ENCODE data around the gene CMTR1.

The CMTR1 gene

DNA sequence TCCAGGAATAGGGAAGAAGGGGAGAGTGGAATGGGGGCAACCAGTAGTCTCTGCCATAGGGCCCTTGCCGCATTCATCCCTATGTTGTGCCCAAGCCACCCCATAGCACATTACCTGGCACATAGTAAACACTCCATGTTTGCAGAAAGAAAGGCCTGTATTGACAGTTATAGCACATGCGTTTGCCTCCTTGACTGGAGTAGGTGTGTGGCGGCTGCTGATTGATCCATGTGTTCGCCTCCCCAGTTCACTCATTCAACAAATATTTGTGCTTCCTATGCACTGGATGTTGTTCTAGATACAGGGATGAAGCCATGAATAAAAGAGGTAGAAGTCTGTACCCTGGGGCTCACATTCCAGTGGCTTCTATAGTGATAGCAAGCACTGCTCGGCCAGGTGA, 86.4 kb downstream of the CMTR1 start:
- Histone ChIP-seq H3K27me3 (ENCODE audit: control insufficient read depth, insufficient read depth, low read length, poor library complexity, severe bottlenecking) (no peaks in the 10 kb centered on the region), H3K36me3 (ENCODE audit: control insufficient read depth, insufficient read depth, low read length) (no peaks in the 10 kb centered on the region), H3K4me3 (ENCODE audit: insufficient read depth, low read depth, low read length) (no peak overlapping the region), H3K4me1 (ENCODE audit: control insufficient read depth, insufficient read depth, low read length) (peaks cover 24% of the 10 kb centered on the region), H3K27ac (ENCODE audit: insufficient read depth, low read depth, low read length, poor library complexity, severe bottlenecking) (no peak overlapping the region), H3K9me3 (ENCODE audit: control insufficient read depth, low read length) (no peaks in the 10 kb centered on the region)
- 93 to 94% methylated on average over 5 of the region's 5 CpGs for WGBS, 2 experiments

- H3K4me1 ChIP-seq (ENCODE audit: control insufficient read depth, insufficient read depth, low read length) = peaks cover 9% of the 10 kb centered on the region
- WGBS, 2 experiments = 91 to 93% methylated on average over 6 of the region's 6 CpGs
- no peak overlapping the region for H3K4me3 ChIP-seq (ENCODE audit: insufficient read depth, low read depth, low read length)
- H3K9me3 ChIP-seq (ENCODE audit: control insufficient read depth, low read length) = no peaks in the 10 kb centered on the region
- H3K27ac ChIP-seq (ENCODE audit: insufficient read depth, low read depth, low read length, poor library complexity, severe bottlenecking) = no peak overlapping the region
- H3K27me3 ChIP-seq (ENCODE audit: control insufficient read depth, insufficient read depth, low read length, poor library complexity, severe bottlenecking) = no peaks in the 10 kb centered on the region
- no peaks in the 10 kb centered on the region for H3K36me3 ChIP-seq (ENCODE audit: control insufficient read depth, insufficient read depth, low read length)
Observed at GRCh38 chr6:37520926-37521325, 87.9 kb downstream of the CMTR1 start.

GRCh38 chr6:37521674-37522073, 88.7 kb downstream of the CMTR1 start:
- H3K27me3 ChIP-seq (ENCODE audit: control insufficient read depth, insufficient read depth, low read length, poor library complexity, severe bottlenecking) = no peaks in the 10 kb centered on the region
- no peaks in the 10 kb centered on the region for H3K9me3 ChIP-seq (ENCODE audit: control insufficient read depth, low read length)
- no peak overlapping the region for H3K4me3 ChIP-seq (ENCODE audit: insufficient read depth, low read depth, low read length)
- H3K4me1 ChIP-seq (ENCODE audit: control insufficient read depth, insufficient read depth, low read length) = peaks cover 2% of the 10 kb centered on the region
- H3K36me3 ChIP-seq (ENCODE audit: control insufficient read depth, insufficient read depth, low read length) = no peaks in the 10 kb centered on the region
- WGBS, 2 experiments = 83 to 89% methylated on average over 4 of the region's 4 CpGs
- no peak overlapping the region for H3K27ac ChIP-seq (ENCODE audit: insufficient read depth, low read depth, low read length, poor library complexity, severe bottlenecking)

GRCh38 chr6:37522836-37523235, 89.8 kb downstream of the CMTR1 start:
- no peaks in the 10 kb centered on the region for H3K27me3 ChIP-seq (ENCODE audit: control insufficient read depth, insufficient read depth, low read length, poor library complexity, severe bottlenecking)
- 94 to 95% methylated on average over 3 of the region's 3 CpGs for WGBS, 2 experiments
- no peaks in the 10 kb centered on the region for H3K4me1 ChIP-seq (ENCODE audit: control insufficient read depth, insufficient read depth, low read length)
- H3K27ac ChIP-seq (ENCODE audit: insufficient read depth, low read depth, low read length, poor library complexity, severe bottlenecking) = no peak overlapping the region
- H3K4me3 ChIP-seq (ENCODE audit: insufficient read depth, low read depth, low read length) = no peak overlapping the region
- no peaks in the 10 kb centered on the region for H3K36me3 ChIP-seq (ENCODE audit: control insufficient read depth, insufficient read depth, low read length)
- H3K9me3 ChIP-seq (ENCODE audit: control insufficient read depth, low read length) = no peaks in the 10 kb centered on the region

DNA sequence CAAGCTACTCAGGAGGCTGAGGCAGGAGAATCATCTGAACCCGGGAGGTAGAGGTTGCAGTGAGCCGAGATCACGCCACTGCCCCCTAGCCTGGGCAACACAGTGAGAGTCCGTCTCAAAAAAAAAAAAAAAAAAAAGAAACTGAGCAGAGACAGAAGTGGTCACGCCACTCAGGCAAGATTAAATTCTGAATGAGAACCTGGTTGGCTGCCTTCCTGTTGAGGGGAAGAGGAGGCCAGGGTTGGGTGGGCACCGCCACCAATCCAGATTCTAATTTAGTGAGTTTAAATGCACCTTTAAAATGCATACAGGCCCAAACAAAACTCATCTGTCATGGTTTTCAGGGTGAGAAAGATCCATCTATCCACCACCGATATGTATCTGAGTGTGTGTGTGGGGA, 90.4 kb downstream of the CMTR1 start:
- Histone ChIP-seq H3K27me3 (ENCODE audit: control insufficient read depth, insufficient read depth, low read length, poor library complexity, severe bottlenecking) (no peaks in the 10 kb centered on the region), H3K36me3 (ENCODE audit: control insufficient read depth, insufficient read depth, low read length) (no peaks in the 10 kb centered on the region), H3K4me1 (ENCODE audit: control insufficient read depth, insufficient read depth, low read length) (no peaks in the 10 kb centered on the region), H3K4me3 (ENCODE audit: insufficient read depth, low read depth, low read length) (no peak overlapping the region), H3K9me3 (ENCODE audit: control insufficient read depth, low read length) (no peaks in the 10 kb centered on the region), H3K27ac (ENCODE audit: insufficient read depth, low read depth, low read length, poor library complexity, severe bottlenecking) (no peak overlapping the region)
- WGBS, 2 experiments = 79 to 83% methylated on average over 6 of the region's 7 CpGs

DNA sequence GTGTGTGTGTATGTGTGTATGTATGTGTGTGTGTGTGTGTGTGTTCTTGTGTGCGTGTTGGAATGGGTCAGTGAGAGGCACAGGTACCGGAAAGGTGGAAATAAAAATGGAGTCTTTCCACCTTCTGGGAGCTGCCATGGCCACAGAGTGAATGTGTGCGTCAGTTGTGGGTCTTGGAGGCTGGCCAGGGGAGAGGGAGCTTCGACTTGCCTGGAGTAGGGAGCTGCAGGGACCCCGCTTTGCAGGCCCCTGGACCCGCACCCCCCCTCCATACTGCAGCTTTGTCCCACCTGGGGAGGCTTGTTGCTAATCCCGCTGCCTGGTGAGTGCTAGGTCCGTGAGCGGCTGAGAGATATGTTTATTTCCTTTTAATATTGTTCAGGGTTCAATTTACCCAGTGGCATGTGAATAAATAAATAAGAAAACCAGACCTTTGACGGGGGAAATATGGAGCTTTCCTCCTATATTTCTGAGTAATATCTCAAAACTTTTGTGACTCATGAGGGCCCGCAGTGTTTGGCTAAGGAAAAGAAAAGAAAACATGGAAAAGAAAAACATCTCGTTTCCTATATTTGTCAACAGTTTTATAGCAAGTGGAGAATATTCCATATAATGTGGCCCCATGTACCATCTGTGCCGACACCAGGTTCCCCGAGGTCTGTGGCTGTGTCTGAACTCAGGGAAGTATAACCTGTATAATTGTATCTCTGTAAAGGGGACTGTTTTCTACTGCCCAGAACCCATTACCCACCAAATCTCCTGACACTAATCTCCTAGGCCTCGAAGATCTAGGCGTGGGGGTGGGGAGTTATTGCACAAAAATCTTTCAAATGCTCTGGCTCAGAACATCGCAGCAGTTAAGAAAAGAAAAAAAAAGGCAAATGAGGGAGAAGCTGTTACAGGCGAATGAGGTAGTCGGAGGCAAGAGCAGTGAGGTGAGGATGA, 91.3 kb downstream of the CMTR1 start:
- Histone ChIP-seq H3K27me3 (ENCODE audit: control insufficient read depth, insufficient read depth, low read length, poor library complexity, severe bottlenecking) (no peaks in the 10 kb centered on the region), H3K27ac (ENCODE audit: insufficient read depth, low read depth, low read length, poor library complexity, severe bottlenecking) (no peak overlapping the region), H3K9me3 (ENCODE audit: control insufficient read depth, low read length) (no peaks in the 10 kb centered on the region), H3K4me3 (ENCODE audit: insufficient read depth, low read depth, low read length) (no peak overlapping the region), H3K36me3 (ENCODE audit: control insufficient read depth, insufficient read depth, low read length) (no peaks in the 10 kb centered on the region), H3K4me1 (ENCODE audit: control insufficient read depth, insufficient read depth, low read length) (no peaks in the 10 kb centered on the region)
- WGBS, 2 experiments = 86% methylated on average over 16 to 18 of the region's 19 CpGs

- Histone ChIP-seq H3K4me3 (ENCODE audit: insufficient read depth, low read depth, low read length) (no peak overlapping the region), H3K4me1 (ENCODE audit: control insufficient read depth, insufficient read depth, low read length) (no peaks in the 10 kb centered on the region), H3K9me3 (ENCODE audit: control insufficient read depth, low read length) (no peaks in the 10 kb centered on the region), H3K36me3 (ENCODE audit: control insufficient read depth, insufficient read depth, low read length) (no peaks in the 10 kb centered on the region), H3K27me3 (ENCODE audit: control insufficient read depth, insufficient read depth, low read length, poor library complexity, severe bottlenecking) (no peaks in the 10 kb centered on the region), H3K27ac (ENCODE audit: insufficient read depth, low read depth, low read length, poor library complexity, severe bottlenecking) (no peak overlapping the region)
- WGBS, 2 experiments = 87 to 91% methylated on average over 4 of the region's 4 CpGs
Observed at GRCh38 chr6:37524970-37525318, 91.9 kb downstream of the CMTR1 start.

- 70 to 78% methylated on average over 12 of the region's 12 CpGs for WGBS, 2 experiments
- no peak overlapping the region for H3K4me3 ChIP-seq (ENCODE audit: insufficient read depth, low read depth, low read length)
- H3K4me1 ChIP-seq (ENCODE audit: control insufficient read depth, insufficient read depth, low read length) = no peaks in the 10 kb centered on the region
- H3K27ac ChIP-seq (ENCODE audit: insufficient read depth, low read depth, low read length, poor library complexity, severe bottlenecking) = no peak overlapping the region
- H3K27me3 ChIP-seq (ENCODE audit: control insufficient read depth, insufficient read depth, low read length, poor library complexity, severe bottlenecking) = no peaks in the 10 kb centered on the region
- H3K36me3 ChIP-seq (ENCODE audit: control insufficient read depth, insufficient read depth, low read length) = no peaks in the 10 kb centered on the region
- no peaks in the 10 kb centered on the region for H3K9me3 ChIP-seq (ENCODE audit: control insufficient read depth, low read length)
Observed at GRCh38 chr6:37525460-37526357, 92.7 kb downstream of the CMTR1 start.

DNA sequence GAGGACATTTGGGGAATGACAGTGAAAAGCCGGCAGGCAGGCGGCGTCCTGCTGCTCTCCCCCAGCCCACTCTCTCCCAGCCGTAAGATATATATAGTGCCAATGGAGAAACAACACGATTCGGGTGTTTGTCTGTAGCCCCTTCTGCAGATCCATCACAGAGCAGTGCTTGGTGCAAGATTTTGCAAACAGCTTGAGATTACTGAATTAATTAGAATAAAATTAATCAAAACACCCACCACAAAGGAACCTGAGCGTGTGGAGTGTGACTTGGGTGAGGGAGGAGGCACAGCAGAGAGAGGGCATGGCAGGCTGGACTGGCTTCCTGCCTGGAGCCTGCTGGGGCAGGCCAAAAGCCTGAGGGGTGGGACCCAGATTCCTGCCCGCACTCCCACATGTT, 95.5 kb downstream of the CMTR1 start:
- WGBS, 2 experiments = 63% methylated on average over 8 of the region's 8 CpGs

GRCh38 chr6:37530297-37530696, 97.3 kb downstream of the CMTR1 start:
- Histone ChIP-seq H3K4me1 (ENCODE audit: control insufficient read depth, insufficient read depth, low read length) (peaks cover 4% of the 10 kb centered on the region), H3K9me3 (ENCODE audit: control insufficient read depth, low read length) (no peaks in the 10 kb centered on the region), H3K36me3 (ENCODE audit: control insufficient read depth, insufficient read depth, low read length) (no peaks in the 10 kb centered on the region), H3K27ac (ENCODE audit: insufficient read depth, low read depth, low read length, poor library complexity, severe bottlenecking) (no peak overlapping the region), H3K27me3 (ENCODE audit: control insufficient read depth, insufficient read depth, low read length, poor library complexity, severe bottlenecking) (peaks cover 32% of the 10 kb centered on the region), H3K4me3 (ENCODE audit: insufficient read depth, low read depth, low read length) (no peak overlapping the region)
- 71 to 76% methylated on average over 5 of the region's 5 CpGs for WGBS, 2 experiments

More for the DNA sequence above, 95.5 kb downstream of the CMTR1 start:
- no peak overlapping the region for H3K27ac ChIP-seq (ENCODE audit: insufficient read depth, low read depth, low read length, poor library complexity, severe bottlenecking)
- H3K27me3 ChIP-seq (ENCODE audit: control insufficient read depth, insufficient read depth, low read length, poor library complexity, severe bottlenecking) = peaks cover 15% of the 10 kb centered on the region
- no peaks in the 10 kb centered on the region for H3K4me1 ChIP-seq (ENCODE audit: control insufficient read depth, insufficient read depth, low read length)
- no peaks in the 10 kb centered on the region for H3K9me3 ChIP-seq (ENCODE audit: control insufficient read depth, low read length)
- H3K36me3 ChIP-seq (ENCODE audit: control insufficient read depth, insufficient read depth, low read length) = no peaks in the 10 kb centered on the region
- H3K4me3 ChIP-seq (ENCODE audit: insufficient read depth, low read depth, low read length) = no peak overlapping the region
